ENCODE data around the gene STXBP6.

The STXBP6 gene

GRCh38 chr14:25052385-25052784, 2.4 kb upstream of the STXBP6 start:
- DNase-seq (ENCODE audit: low spot score) = no peak

DNA sequence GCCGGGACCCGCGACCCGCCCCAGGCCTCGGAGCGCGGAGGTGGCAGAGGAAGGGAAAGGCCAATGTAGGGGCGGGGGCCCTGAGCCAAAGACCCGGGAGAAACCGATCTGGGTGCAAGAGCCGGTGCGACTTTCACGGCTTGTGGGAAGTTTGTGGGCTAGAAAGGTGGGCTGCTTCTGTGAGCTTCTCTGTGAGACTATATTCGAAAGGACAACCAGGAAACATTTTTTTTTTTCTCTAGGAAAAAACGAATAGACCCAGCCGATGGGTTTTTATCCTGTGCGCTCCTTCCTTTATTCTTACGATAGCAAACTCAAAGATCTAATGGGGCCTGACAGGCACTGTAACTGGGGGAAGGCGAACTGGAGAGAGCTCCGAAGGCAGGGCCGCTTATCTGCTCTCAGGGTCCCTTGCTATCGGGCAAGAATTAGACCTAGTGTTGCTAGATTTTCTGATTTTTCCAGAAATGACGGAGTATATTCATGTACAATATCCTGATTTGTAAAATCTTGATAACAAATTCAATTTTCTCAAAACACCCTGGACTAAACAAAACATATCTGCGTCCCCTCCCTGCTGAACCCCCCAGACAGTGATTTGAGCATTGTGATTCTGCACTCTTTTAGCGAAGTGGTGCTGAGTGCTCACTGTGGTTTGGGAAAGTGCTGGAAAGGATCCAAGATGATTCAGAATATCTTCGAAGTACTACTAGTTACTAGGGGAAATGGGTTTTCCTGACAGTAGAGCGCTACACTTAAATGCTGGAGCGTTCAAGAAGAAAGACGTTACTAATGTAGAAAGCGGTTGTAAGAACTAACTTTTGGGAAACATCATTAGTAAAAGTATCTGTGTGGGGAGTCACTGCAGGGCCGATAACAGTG, 563 bp upstream of the STXBP6 start:
- DNase-seq (ENCODE audit: low spot score) = no peak

DNA sequence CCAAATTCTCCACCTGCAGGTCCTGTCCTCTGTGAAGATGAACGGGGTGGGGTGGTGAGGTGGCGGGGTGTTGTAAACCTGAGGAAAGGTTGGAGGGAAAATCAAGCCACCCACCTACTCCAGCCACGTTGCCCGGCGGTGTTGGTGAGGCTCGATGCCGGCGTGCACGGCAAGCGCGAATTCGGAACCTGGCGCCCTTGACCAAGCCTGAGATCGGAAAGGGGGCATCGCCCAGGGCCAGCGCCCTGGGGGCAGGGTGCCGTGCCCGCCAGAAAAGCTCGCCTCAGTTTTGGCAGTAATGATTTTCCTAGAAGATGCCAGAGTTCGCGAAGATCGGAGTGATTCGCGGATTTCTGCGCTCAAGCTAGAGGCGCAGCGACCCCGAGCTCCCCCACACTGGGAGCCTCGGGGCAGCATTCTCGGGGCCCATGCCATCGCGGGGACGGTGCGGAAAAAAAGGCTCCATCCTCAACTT, 817 bp downstream of the STXBP6 start:
- no peak for DNase-seq (ENCODE audit: low spot score)

DNA sequence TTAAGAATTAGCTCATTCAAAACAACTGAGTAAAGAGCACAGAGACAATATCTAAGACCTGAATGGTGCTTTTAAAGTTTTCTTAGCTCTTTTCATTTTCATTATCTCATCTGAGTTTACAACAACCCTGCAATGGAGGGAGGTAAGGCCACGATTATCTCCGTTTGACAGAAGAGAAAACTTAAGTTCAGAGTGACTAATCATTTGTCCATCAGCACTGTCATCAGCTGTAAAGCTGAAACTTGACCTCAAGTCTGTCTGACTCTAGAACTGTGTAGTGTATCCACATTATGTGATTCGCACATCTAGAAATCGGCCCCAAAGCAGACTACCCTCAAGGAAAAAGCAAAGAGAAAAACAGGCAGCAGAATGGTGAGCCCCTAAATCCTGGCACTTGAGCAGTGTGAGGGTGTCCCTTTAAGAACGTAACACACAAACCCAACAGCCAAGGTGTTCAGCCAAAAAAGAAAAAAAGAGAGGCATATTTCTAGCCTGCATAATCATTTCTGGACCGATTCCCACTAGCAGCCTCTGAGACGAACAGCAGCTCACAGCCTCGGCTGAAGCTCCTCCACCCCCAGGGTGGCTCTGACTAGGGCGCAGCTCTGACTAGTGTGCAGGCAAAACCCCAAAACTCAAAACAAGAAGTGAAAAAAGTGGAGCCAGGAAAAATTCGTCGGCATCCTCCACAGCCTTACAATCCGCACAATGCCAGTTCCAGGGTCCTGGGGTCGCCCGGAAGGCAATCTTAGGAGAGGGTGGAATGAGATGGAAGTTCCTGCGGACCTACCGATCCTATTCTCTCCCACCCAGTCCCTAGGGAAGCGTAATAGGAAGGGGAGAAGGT, 1.6 kb downstream of the STXBP6 start:
- DNase-seq (ENCODE audit: low spot score) = peak; percentile 71

DNA sequence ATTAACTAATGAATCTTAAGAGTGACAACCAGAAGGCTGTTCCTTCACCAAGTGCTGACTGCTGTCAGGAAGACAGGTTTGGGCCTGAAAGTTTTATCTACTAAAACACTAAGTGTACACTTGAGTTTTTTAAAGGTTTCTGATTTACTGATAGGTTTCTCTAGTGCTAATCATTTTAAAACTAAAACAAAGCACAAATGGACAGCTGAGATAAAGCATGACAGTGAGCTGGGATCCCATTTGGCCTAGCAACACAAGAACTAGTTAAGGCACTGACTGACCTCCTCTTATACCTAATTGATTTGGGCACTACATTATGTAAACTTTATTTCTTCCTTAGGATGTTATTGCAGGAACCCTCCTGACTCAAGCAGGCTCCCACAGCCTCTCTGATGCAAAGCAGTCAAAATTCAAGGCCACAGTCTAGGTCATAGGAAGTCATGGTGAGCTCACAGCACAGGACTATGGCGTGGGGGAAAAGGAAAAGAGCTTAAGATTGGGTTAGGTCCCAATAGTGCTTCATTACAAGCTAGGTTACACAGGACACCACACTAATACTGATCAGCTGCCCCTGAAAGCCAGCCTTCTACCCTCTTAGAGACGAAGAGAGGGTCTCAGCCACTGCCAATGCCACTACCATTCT, 3.5 kb downstream of the STXBP6 start:
- DNase-seq (ENCODE audit: low spot score) = no peak

DNA sequence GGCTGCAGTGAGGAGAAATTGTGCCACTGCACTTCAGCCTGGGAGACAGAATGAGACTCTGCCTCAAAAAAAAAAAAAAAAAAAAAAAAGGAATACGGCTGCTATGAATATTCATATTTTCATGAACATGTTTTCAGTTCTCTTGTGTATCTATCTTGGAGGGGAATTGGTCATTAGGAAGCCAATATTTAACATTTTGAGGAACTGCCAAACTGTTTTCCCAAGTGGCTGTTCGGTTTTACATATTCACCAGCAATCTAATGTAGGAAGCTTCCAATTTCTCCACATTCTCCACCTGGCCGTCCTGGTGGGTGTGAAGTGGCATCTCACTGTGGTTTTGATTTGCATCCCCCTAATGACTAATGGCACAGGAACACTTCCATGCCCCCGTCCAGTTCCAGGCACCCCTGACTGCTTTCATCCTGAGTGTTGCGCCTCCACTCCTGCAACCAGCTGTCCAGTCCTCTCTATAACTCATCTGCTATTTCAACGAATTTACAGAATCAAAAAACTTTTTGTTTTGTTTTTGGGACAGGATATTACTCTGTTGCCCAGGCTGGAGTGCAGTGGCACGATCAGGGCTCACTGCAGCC, 5.7 kb downstream of the STXBP6 start:
- no peak for DNase-seq (ENCODE audit: low spot score)

- DNase-seq (ENCODE audit: low spot score) = peak; percentile 91
These were observed 7.3 kb downstream of the STXBP6 start for GRCh38 chr14:25042362-25043299.

DNA sequence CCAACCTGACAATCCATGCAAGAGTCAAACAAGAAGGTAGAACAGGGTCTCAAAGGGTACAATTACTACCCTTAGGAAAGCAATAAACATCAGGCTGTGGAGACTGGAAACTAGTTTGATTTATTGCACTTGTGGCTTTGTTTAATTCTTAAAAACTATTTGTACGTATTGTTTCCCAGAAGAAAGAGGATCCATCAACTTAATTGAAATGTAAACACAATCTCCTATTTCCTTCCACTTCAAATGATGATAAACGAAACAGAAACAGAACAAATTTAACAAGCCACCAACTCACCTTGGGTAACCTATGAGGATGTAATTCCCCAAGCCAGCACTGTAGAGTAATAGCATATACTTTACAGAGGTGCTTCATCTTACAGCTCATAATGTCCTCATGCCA, 8.0 kb downstream of the STXBP6 start:
- DNase-seq (ENCODE audit: low spot score) = no peak

DNA sequence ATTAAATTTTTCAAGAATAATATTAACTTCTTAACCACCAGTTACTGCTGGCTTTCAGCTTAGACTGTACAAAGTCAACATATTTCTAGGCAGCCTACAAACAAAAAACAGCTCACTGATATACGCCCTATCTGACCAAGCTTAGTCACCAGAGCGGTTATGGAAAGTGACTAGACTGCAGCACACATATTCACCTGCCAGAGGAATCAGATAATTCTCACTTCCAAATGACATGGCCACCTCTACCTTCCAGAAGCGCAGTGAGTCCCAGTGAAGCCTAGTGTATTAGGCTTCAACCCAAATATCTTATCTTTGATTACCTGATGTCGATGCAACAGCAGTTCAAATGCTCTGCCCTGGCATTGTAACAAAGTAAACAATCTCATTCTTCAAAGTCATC, 8.5 kb downstream of the STXBP6 start:
- no peak for DNase-seq (ENCODE audit: low spot score)

- DNase-seq (ENCODE audit: low spot score) = no peak
These were observed 10.0 kb downstream of the STXBP6 start for GRCh38 chr14:25039933-25040332.

DNA sequence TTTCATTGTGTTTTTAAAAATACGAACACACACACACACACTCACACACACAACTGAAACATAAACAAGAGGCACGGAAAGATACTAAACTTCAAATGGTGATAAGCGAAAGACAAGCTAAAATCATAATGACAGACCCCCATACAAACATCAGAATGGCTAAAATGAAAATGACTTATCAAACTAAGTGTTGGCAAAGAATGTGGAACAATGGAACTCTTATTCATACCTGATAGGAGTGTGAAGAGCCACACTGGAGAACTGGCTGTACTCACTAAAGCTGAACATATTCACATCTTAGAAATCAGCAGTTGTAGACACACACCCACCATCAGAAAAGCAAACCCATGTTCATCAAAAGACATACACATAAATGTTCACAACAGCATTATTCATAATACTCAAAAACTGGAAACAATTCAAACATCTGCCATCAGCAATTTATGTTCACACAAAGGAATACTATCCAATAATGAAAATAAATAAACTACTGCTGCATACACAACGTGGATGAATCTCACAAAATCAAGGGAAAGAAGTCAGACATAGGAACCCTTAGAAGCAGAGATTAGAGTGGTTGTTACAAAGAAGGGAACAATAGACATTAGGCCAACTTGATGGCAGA, 11.8 kb downstream of the STXBP6 start:
- no peak for DNase-seq (ENCODE audit: low spot score)

DNA sequence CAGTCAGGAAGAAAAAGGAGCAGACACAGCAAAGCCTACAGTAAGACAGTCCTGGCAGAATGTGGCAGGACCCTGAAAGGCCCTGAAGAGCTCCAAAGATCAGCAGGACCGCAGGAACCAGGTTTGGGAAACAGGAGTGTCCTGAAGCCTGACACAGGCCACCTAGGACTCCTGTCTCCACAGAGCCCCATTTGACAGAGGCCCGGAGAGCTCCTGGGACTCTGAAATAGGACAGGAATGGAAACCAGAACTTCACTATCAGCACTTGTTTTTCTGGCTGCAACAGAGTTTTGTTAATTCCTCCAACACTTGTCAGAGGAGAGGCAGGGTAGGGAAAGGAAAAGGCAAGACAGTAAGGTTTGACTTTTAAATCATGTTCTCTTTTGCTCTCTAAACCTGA, 12.9 kb downstream of the STXBP6 start:
- DNase-seq (ENCODE audit: low spot score) = no peak

GRCh38 chr14:25034803-25035681, 14.9 kb downstream of the STXBP6 start:
- DNase-seq (ENCODE audit: low spot score) = no peak

DNA sequence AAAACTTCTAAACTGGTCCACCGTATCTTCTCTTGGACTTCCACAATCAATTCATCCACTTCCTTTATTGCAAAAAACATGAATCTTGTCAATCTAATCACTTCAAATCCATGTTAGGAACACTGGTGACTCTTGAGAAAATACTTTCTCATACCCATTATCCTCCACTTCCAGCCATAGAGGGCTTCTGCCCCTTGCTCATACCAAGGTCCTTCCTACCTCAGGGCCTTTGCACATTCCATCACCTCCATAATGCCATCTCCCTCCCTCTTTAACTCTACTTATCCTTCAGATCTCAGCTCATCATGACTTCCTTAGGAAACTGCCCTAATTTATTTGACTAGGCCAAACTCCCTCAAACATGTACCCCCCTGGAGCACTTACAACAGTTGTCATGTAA, 16.6 kb downstream of the STXBP6 start:
- DNase-seq (ENCODE audit: low spot score) = no peak

GRCh38 chr14:25032092-25032784, 17.7 kb downstream of the STXBP6 start:
- DNase-seq (ENCODE audit: low spot score) = no peak

DNA sequence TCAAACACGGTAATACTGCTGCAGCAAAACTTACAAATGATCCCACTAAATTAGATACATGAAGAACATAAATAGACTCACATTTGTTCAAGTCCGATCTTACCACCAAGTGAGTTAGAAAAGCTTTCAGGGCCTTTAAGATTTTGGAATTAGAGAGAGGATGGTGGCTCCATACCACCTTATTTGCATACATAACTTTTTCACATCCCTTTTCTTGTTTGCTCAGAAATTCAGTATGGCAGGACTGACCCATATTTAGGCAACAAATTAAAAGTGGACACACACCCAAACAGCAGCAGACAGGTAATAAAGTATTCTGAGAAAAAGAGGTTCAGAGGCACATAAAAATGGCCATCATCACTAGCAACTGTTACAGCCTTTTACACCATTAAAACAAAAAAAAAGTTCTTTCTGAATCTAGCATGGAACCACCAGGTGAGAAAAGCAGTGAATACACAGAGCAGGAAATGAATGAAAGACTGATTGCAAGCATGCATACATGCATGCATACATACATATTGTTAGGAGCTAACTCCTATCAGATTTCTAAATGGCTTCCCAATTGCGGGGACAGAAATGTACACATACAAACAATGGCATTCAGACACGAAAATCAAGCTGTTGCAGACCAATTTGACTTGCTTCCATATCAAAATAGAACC, 23.3 kb downstream of the STXBP6 start:
- no peak for DNase-seq (ENCODE audit: low spot score)

DNA sequence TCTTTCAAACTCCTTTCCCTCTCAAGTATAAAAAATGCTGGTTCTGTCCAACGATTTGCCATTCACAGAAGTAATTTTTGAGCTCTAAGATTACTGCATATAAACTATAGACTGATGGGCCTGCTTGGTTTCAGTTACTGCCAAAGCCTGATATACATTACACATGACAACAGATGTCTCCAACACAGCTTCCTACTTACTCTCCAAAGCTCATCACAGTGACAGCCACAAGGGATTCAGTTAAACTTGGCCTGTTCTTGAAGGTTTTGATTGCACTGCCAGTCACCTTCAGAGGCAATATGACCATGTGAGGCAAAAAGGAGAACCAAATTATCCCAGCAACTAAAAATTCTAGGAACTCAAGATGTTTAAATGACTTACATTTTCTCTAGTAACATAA, 30.1 kb downstream of the STXBP6 start:
- no peak for DNase-seq (ENCODE audit: low spot score)

GRCh38 chr14:25017562-25017961, 32.4 kb downstream of the STXBP6 start:
- no peak for DNase-seq (ENCODE audit: low spot score)
